ENCODE results near the gene SMIM26. TPM values are rescaled to one million over a fixed set of nuclear protein-coding genes. Genes with fewer than 3 reads are reported as not detected.

Gene SMIM26
- total RNA-seq, result 90.9 and 159 TPM in 2 replicates

GRCh38 chr20:18566892-18567738 is at the start of gene SMIM26:
SMIM26 (plus strand) TSS chr20:18567432; CDS start chr20:18567479, 47 bp downstream.

GRCh38 chr20:18587665-18588573 is 20.7 kb downstream of the SMIM26 start, which contains the start of gene DTD1:
DTD1 (plus strand) TSS chr20:18588054; CDS start chr20:18588073, 19 bp downstream.

Other genes starting within 250 kb of the SMIM26 start
- 2.0 and 2.3 TPM in 2 replicates for gene DZANK1, start 100.4 kb upstream of the SMIM26 start, total RNA-seq
- 7.8 and 9.4 TPM in 2 replicates for gene POLR3F, start 100.0 kb upstream of the SMIM26 start, total RNA-seq
- 29.2 and 30.0 TPM in 2 replicates for gene RBBP9, start 70.2 kb upstream of the SMIM26 start, total RNA-seq
- gene SEC23B, start 59.5 kb upstream of the SMIM26 start, total RNA-seq, result 56.2 and 69.3 TPM in 2 replicates
- gene DTD1, start 20.6 kb downstream of the SMIM26 start, total RNA-seq, result 96.6 and 130 TPM in 2 replicates
- gene SCP2D1, start 246.4 kb downstream of the SMIM26 start, total RNA-seq, result not detected in 2 replicates